ENCODE data around the gene SH2D2A.

GRCh38 chr1:156765666-156766065 lies 51.0 kb downstream of the SH2D2A start:
- TF ChIP-seq YY1 (IDR thresholded peaks at IDR 0.05; ENCODE audit: insufficient read depth, insufficient read length) (no peak), ZNF274 (IDR thresholded peaks at IDR 0.05; ENCODE audit: low read depth, low read length) (no peak), SUZ12 (IDR thresholded peaks at IDR 0.05; ENCODE audit: extremely low read depth, insufficient read depth, insufficient read length) (no peak)

Data from NT2/D1 (cell line).